NCI-H2029 treated with DMSO at 0.1 percent for 48 hours (cell line): ENCODE data around the gene TTC34.

ENCODE experiments used
- DNase-seq: peaks from one replicate; lab custom pipeline; 2025; lab: John Stamatoyannopoulos, UW

The TTC34 gene

DNA sequence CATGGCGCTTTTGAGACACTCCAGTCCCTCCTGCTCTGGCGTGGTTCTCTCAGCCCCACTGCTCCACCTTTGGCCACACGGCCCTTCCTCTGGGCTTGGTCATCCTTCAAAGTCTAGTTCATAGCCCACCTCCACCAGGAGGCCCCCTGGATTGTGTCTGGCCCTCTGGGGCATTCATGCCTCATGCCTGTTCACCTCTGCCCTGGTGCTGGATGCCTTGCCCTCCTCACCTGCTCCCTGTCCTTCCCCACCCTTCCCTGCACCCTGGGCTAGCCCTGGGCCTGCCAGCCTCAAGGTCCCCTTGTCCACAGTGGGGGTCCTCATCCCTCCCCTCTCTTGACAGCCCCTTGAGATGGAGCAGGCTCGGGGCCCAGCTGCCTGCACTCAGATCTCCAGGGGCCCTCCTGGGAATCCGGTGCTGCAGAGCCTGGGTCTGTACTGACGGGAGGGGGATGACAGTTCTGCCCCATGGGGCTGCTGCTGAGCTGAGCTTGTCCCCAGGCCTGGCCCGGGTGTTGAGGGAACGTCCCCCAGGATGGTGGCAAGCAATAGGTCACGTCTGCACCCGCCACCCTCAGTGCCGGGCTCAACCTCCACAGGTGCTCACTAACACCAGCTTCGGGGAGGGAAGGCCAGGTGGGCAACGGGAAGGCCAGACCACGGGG, 196.5 kb downstream of the TTC34 start:
- DNase-seq, result no peak

DNA sequence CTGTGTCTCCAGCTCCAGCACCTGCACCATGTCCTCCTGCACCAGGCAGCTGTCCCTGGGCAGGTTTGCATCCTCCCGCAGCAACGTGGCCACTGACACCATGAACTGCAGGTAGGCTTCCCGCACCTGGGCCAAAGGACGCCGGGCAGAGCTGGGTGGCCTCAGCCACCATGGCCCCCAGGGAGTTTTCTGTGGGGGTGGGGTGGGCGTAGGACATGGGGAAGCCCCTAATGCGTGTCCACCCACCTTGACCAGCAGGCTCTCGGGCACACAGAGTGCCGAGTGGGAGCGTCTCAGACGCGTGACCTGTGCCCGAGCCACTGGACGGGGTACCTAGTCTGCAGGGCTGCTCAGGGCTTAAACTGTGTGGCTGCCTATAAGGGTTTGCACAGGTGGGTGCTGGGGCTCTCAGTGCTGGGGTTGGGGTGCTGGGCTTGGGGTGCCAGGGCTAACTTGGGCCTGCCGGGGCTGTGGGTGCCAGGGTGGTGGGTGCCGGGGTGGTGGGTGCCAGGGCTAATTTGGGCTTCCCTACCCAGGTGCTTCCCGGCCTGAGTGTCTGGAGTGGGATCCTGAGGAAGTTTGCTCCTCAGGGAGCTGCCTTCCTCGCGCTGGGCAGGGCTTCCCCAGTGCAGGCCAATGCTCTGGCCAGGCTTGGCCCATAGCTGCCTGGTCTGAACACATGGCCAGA, 197.2 kb downstream of the TTC34 start:
- DNase-seq, result no peak

- no peak for DNase-seq
Measured at GRCh38 chr1:2603521-2604155, 197.9 kb downstream of the TTC34 start.

GRCh38 chr1:2602866-2603520, 198.5 kb downstream of the TTC34 start:
- no peak for DNase-seq

- no peak for DNase-seq
Measured at GRCh38 chr1:2602311-2602835, 199.1 kb downstream of the TTC34 start.

DNA sequence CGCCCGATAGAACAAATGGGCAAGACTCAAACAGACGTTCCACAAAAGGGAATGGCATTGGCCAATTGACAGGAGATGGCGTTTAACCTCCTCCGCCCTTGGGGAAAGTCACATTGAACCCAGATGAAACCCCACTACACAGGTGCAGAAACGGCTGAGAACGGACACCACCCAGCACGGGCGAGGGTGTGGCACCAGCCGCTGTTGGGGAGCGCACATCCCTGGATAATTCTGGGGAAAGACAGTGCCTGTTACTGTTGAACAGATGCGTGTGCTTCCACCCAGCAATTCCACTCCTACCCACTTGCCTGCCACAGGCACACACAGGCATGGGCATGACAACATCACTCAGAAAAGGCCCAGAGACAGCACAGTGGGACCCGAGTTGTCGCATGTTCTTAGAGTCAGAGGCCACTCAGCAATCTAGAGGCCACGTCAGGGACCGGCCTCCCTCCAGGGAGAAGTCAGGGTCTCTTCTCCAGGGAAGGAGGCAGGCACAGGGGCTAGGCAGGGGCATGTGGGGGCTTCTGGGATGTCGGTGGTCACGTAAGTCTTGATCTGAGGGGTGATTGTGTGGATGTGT, 199.7 kb downstream of the TTC34 start:
- no peak for DNase-seq

- DNase-seq, result no peak
Measured at GRCh38 chr1:2598329-2598931, 203.1 kb downstream of the TTC34 start.

DNA sequence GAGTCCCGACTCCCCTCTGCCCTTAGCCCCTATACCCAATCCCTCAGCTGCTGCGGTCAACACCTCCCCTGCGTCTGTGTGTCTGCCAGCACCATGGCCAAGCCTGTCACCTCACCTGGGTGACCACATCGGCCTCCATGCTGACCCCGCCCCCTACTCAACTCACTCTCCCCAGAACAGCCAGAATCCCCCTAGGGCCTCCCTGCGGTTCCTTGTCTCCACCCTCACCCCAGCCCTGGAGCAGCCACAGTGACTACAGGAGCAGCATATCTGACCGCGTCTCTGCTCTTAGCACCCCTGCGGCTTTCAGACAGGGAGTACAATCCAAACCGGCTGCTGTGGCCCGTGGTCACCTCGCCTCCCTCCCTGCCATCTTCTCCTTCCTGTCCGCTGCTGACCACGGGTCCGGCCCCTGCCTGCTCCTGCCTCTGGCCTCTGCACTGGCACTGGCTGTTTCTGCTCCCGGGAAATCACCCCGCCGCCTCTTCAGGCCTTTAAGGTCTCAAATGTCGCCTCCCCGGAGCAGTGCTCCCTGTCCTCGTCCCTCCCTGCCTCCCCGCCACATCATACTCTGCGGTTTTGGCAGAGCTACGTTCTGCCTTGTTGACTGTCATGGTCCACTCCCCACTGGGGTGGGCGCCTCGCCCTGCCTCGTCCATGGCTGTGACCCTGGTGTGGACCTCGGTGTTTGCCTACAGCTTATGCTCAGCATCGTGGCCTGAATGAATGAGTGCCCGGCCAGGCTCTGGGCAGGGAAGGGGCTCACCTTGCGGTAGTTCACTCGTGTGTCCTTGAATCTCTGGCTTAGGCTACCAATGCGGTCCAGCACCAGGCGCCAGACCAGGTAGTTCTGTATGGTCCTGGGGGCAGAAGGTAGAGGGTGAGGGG, 203.8 kb downstream of the TTC34 start:
- no peak for DNase-seq

GRCh38 chr1:2596530-2597333, 204.8 kb downstream of the TTC34 start:
- DNase-seq, result no peak

GRCh38 chr1:2595812-2596529, 205.5 kb downstream of the TTC34 start:
- no peak for DNase-seq

DNA sequence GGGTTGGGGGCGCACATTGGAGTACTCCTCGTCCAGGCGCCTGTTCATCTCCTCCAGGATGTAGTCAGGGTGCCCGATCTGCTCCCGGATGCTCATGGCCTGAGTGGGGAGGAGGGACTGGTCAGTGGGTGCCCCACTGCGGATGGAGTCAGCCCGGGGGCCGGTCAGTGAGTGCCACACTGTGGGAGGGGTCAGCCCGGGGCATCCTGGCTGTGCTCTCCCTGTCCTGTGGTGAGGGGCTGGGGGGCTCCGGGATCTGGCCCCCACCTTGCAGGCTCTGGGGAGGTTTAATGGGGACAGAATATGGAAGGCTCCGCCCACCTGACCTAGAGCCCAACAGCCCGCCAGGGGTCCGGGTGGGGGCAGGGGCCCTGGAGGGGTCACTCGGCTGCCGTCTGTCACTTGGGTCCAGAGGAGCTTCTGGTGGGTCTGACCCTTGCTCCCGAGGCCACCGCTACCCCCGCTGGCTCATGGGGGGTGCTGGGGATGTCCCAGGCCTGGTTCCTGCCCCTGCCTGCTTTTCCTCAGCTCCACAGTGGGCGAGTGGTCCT, 206.2 kb downstream of the TTC34 start:
- no peak for DNase-seq

- no peak for DNase-seq
Measured at GRCh38 chr1:2594641-2595131, 206.8 kb downstream of the TTC34 start.

- no peak for DNase-seq
Measured at GRCh38 chr1:2594001-2594640, 207.4 kb downstream of the TTC34 start.

DNA sequence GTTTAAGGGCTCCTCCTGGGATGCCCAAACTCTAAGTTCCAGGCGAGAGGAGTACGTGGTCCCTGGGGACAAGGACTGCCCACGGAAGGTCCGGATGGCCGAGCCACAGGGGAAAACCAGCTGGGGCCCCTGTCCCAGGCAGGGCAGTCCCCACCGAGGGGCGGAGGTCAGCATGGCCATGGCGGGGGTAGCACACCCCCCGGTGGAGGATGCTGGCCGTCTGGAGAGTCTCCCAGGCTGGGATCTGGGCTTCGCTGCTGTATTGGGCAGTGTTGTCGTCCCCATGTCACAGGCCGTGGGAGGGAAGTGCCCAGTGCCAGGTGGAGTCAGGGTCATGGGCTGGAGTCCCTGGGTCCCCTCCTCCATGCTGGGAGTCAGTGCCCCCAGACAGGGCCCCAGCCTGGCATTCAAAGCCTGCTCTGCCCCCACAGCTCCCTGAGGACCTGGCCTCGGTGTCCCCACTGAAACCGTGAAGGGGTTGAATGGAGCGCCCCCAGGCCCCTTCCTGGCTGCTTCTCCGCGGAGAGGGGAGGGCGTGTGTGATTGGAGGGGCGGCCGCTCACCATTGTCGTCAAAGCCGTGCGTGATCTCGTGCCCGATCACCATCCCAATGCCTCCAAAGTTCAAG, 208.1 kb downstream of the TTC34 start:
- DNase-seq, result no peak

DNA sequence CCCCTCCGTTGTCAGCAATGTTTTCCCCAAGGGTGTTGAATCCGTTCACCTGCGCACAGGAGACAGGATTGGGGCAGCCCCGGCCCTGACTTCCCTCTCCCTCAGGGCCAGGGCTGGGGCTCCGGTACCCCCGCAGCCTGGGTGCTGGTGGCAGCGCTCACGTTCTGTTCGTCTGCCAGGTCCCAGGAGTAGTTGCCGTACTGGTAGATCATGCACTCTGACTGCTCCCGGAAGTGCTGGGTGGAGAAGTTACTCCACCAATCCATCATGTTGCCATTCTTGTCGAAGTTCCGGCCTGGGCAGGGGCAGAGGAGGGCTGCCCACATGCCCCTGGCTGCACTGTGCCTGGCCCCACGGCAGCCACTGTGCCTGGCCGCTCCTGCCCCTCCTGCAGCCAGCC, 208.8 kb downstream of the TTC34 start:
- DNase-seq, result no peak

DNA sequence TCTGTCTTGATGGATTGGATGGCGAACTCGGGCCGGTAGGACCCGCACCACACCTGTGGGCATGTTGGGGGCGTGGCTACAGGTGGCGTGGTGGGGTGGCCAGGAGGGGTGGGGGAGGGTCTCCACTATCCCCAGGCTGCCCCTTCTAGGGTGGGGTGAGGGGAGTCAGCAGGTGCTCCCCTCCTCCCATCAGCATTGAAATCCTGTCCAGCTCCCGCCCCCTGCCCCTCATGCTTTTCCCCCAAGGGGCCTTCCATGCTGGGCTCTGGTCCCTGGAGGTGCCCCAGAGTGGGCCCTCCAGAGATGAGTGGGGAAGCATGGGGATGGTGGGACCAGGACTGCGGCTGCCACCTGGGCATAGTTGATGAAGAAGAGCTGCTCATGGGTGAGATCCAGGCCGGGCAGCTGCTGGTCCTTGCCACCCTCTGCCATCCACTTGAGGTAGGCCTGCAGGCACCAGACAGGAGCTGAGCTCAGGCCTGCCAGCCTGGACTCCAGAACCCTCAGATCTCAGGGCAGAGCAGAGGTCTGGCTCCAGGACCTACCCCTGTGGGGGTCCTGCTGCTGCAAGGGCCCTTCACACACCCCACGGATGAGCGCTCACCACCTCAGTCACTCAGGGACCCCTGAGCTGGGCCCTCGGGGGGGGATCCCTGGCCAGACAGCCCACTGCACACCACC, 209.8 kb downstream of the TTC34 start:
- DNase-seq, result no peak

DNA sequence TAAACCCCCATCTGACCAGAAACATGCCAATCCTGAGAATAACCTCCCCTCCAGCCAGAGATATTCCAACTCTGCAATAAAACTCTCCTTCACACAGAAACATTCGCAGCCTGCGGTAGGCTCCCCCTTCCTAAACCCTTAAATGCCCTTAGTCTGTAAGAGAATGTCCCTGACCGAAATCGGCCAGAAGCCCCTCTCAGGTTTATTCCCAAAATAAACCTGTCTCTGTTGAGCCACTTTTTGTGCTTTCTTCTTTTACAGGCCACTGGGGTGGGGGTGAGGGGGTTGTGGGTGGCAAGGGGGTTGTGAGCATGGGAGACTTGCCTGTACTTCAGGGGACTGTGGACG, 210.3 kb downstream of the TTC34 start:
- DNase-seq, result no peak
